ENCODE measurements around the gene SH2D7.

Gene SH2D7

DNA sequence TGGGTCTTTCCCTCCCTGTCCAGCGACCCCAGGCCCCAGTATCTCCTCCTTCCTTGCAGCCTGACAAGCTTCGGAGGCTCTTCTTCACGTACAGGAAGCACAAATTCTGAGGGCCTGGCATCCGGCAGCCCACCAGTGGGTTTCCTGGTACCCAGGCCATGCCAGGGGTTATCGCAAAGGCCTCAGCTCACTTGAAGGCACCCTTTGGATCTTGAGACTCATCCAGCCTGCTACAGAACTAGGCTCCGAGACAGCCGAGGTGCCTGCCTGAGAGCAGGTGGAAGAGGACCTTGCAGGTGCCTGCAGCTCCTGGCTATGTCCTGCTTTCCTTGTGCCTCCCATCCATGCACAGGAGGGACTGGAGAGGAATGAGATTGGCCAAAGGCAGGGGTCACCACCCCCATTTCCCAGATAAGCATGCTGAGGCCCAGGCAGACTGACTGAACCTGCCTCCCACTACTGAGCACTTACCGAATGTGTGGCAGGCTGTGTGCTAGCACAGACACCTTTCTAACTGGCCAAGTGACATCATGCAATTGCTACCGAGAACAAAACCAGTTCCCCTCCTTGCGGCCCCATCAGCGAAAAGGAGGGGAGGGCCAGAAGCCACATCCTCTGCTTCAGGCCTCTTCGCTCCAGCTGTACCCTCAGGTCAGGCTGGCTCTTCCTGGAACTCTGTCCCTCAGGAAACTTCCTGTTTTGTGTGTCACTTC lies 11.2 kb downstream of the SH2D7 start:
- no peaks in the 10 kb centered on the region for H3K27me3 ChIP-seq (ENCODE audit: low read length)
- H3K4me2 ChIP-seq (ENCODE audit: low read depth, low read length, poor library complexity, severe bottlenecking): no peak overlapping the region
- H3K27ac ChIP-seq (ENCODE audit: low read depth, low read length): no peak overlapping the region
- H4K20me1 ChIP-seq (ENCODE audit: low read depth, low read length): no peaks in the 10 kb centered on the region
- no peaks in the 10 kb centered on the region for H3K79me2 ChIP-seq (ENCODE audit: insufficient read depth, low read length)
- H3K4me3 ChIP-seq (ENCODE audit: insufficient read depth, low read length, poor library complexity, severe bottlenecking): no peak overlapping the region
- no peaks in the 10 kb centered on the region for H3K36me3 ChIP-seq (ENCODE audit: low read length)
- H3K9me2 ChIP-seq (replicated peaks; ENCODE audit: insufficient read depth, low read length): no peaks in the 10 kb centered on the region
- no peaks in the 10 kb centered on the region for H3K9me3 ChIP-seq (ENCODE audit: insufficient read depth, low read length)
- TF ChIP-seq EZH2phosphoT487 (conservative IDR thresholded peaks at IDR 0.05; ENCODE audit: low read length) (no peak), CTCF (IDR thresholded peaks at IDR 0.05; ENCODE audit: insufficient read depth, low read length, poor library complexity, severe bottlenecking) (no peak)
- no peak overlapping the region for H2AFZ ChIP-seq (ENCODE audit: low read depth, low read length, severe bottlenecking)
- H3K9ac ChIP-seq (ENCODE audit: low read length): no peak overlapping the region
- H3F3A ChIP-seq (ENCODE audit: insufficient read depth): no peaks in the 10 kb centered on the region

DNA sequence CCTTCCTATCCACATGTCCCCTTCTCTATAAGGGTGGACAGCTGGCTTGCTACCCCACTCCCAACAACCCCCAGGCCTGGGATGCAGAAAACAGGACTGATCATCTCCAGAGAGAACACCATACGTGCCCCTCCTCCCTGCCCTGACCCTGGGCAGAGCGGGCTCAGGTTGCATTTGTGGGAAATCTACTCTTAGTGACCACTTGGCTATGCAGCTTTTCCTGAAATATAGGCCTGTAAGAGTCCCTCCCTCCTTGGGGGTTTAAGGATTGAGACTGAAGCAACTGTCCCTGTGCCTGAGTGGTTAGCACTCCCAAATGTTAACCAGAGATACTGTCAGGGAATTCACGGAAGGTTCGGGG lies 11.7 kb downstream of the SH2D7 start:
- Histone ChIP-seq H3K4me3 (ENCODE audit: insufficient read depth, low read length, poor library complexity, severe bottlenecking) (no peak overlapping the region), H3K79me2 (ENCODE audit: insufficient read depth, low read length) (no peaks in the 10 kb centered on the region), H3K9ac (ENCODE audit: low read length) (no peak overlapping the region), H3F3A (ENCODE audit: insufficient read depth) (no peaks in the 10 kb centered on the region), H3K4me2 (ENCODE audit: low read depth, low read length, poor library complexity, severe bottlenecking) (no peak overlapping the region), H3K27ac (ENCODE audit: low read depth, low read length) (no peak overlapping the region), H4K20me1 (ENCODE audit: low read depth, low read length) (no peaks in the 10 kb centered on the region), H2AFZ (ENCODE audit: low read depth, low read length, severe bottlenecking) (no peak overlapping the region), H3K9me3 (ENCODE audit: insufficient read depth, low read length) (no peaks in the 10 kb centered on the region), H3K9me2 (replicated peaks; ENCODE audit: insufficient read depth, low read length) (no peaks in the 10 kb centered on the region), H3K27me3 (ENCODE audit: low read length) (no peaks in the 10 kb centered on the region), H3K36me3 (ENCODE audit: low read length) (no peaks in the 10 kb centered on the region)
- no peak for TF ChIP-seq EZH2phosphoT487 (conservative IDR thresholded peaks at IDR 0.05; ENCODE audit: low read length)
- no peak for TF ChIP-seq CTCF (IDR thresholded peaks at IDR 0.05; ENCODE audit: insufficient read depth, low read length, poor library complexity, severe bottlenecking)

DNA sequence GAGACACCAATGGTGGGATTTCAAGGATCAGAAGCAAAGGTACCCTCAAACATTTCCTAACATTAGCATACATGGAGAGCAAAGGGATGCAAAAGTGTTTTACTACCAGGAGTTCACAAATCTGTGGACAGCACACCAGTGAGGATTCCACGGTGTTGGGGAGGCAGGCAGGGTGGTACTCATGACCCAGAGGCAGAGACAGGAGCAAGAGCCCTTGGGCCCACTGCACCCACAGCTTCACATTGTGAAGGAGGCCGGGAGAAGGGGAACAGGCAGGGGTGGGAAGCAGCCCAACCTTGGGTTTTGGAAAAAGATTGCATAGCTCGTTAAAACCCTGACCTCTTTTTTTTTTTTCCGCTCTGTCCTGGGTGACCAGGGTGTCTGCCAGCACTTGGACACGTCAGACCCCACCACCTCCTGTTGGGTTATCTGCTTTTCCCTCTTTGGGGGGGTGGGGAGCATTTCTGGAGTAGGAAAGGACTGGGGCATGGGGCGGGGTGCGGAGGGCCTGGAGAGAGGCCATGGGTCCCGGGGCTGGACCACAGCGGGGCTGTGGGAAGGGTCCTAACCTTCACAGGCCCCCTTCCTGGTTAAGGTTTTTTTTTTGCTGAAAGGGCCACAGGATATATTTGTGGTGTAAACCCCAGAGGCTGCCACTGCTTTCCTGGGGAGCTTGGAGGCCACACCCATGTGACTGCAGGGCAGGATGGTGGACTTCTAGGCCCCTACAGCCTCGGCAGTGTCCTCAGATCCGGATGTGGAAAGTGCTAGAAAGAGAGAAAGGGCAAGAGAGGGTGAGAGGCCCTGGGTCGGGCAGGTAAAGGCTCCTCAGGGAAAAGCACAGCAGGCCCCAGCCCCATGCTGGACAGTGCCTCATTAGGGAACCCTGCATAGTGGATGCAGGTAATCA lies 12.5 kb downstream of the SH2D7 start:
- H3K4me3 ChIP-seq (ENCODE audit: insufficient read depth, low read length, poor library complexity, severe bottlenecking): no peak overlapping the region
- H3K27ac ChIP-seq (ENCODE audit: low read depth, low read length): no peak overlapping the region
- no peak overlapping the region for H3K9ac ChIP-seq (ENCODE audit: low read length)
- no peaks in the 10 kb centered on the region for H3K9me3 ChIP-seq (ENCODE audit: insufficient read depth, low read length)
- no peak overlapping the region for H3K4me2 ChIP-seq (ENCODE audit: low read depth, low read length, poor library complexity, severe bottlenecking)
- H3K27me3 ChIP-seq (ENCODE audit: low read length): no peaks in the 10 kb centered on the region
- H3K36me3 ChIP-seq (ENCODE audit: low read length): no peaks in the 10 kb centered on the region
- no peaks in the 10 kb centered on the region for H3F3A ChIP-seq (ENCODE audit: insufficient read depth)
- H3K79me2 ChIP-seq (ENCODE audit: insufficient read depth, low read length): no peaks in the 10 kb centered on the region
- no peaks in the 10 kb centered on the region for H3K9me2 ChIP-seq (replicated peaks; ENCODE audit: insufficient read depth, low read length)
- TF ChIP-seq CTCF (IDR thresholded peaks at IDR 0.05; ENCODE audit: insufficient read depth, low read length, poor library complexity, severe bottlenecking): no peak
- H2AFZ ChIP-seq (ENCODE audit: low read depth, low read length, severe bottlenecking): no peak overlapping the region
- no peaks in the 10 kb centered on the region for H4K20me1 ChIP-seq (ENCODE audit: low read depth, low read length)
